SK-N-MC (cell line): ENCODE measurements around the gene IRF8.

ENCODE experiments used
- EZH2 ChIP-seq: fragments of 200-600 bp; sonication (generic); IDR thresholded peaks from one replicate; pipeline ENCODE4 v1.6.1; 2017; ENCODE audit warnings: antibody characterized with exemption
- POLR2AphosphoS5 ChIP-seq: IDR thresholded peaks from 2 replicates; pipeline ENCODE4 v1.6.1; 2012; ENCODE audit warnings: mild to moderate bottlenecking, low read depth, low read length, borderline replicate concordance

DNA sequence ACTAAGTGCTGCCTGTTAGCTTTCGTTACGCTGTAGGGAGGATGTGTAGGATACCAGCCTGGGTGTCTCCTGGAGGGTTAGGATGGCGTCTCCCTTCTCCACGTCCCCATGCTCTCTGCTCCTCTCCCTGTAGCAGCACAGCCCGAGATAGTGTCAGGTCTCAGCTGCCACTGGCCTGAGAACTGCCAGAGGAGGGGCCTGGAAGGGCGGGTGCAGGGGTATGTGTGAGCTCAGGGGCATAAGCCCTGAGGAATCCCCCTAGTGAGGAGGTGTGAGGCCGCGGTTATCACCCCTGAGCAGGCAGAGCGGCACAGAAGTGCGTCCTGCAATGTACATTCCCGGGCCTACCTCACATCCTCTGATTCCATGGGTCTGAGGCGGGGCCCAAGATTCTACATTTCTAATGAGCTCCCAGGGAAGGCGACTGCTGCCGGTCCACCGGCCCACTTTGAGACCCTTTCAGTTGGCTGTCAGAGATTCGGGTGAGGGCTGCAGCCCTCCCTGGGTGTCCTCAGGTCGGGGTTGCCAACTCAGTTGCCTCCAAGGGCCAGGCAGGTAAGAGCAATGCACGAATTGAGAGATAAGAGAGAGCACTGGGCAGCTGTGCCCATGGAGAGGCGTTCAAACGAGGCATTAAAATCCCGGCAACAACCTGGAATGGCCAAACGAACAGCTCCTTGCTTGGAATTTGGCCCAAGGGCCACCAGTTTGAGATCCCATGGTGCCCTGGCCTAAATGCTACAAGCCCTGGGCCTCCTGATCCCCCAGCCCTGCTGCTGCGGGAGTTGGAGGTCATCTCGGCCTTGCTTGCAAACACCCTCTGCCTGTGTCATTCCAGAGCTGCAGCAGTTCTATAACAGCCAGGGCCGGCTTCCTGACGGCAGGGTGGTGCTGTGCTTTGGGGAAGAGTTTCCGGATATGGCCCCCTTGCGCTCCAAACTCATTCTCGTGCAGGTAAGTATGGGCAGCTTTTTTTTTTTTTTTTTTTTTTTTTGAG is 20.6 kb downstream of the IRF8 start:
- TF ChIP-seq POLR2AphosphoS5 = no peak
- TF ChIP-seq EZH2 = no peak
